Measurements from ENCODE around the gene BAMBI. TPM values are rescaled to one million over a fixed set of nuclear protein-coding genes. Genes with fewer than 3 reads are reported as not detected.
A peak's percentile ranks its signal among the peaks of the same experiment; 100 is the strongest.

BAMBI gene
- total RNA-seq, 1 donor from 2014 or later = 46.6 TPM

DNA sequence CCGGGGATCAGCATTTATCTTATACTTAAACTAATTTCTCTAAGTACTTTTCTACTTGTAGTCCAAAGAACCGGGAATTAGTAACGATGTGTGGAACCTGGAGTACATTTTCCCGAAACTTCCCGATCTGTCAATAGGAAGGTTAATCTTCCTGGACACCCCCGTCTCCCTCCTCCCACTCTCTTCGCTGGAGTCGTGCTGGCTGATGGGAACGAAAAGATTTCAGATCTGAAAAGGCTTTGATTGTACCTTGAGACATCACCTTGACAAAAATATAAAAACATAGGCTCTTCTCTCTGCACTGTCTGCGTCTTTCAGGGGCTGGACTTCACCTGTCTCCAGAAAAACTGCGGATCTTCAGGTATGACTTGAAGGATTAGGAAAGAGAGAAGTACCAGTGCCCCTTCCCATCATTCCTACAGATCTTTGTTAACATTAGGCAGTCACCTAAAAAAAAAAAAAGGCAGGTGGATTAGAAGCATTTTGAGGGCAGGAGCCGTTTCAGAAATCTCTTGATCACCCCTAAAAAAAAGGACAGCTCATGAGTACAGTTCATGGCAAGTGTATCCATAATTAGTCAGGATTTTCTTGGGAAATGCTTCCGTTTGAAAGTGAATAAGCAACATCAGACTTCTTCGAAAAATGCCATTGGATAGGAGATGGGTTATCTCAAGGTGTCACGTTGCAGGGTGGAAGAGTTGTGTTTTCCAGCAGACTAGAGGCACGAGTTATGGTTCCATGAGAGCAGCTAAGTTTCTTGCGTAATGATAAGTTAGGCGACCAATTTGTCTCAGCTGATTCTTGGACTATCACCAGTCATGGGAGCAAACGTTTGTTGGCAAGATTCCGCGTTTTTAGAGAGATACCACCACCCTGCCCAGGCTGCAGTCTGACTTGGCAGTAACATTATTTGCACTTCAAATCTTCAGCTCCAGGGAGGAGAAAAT, 7.8 kb upstream of the BAMBI start:
- intact Hi-C loops (cut with DNase I) = loop anchor here (5.0 to 10.0 kb wide), 2 partner anchors 463 to 565 kb away; no protein-coding TSS in a partner anchor
- DNase-seq (ENCODE audit: low spot score) = no peak

DNA sequence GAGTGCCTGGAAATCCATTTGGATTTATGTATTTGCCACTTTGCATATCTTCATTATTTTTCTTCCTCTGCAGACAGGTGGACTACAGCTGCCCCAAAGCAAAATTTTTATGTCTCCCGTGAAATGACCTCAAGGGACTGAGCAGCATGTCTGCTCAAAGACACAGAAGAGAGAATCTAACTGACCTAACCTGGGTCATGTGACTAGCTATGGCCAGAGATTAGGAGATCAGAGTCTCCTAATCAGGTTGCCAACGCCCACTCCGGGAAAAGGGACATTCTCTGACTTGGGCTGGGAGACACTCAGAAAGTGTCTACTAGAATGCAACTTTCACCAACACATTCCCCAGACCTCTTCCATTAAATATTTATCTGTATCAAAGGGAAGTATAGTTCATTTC, 2.5 kb upstream of the BAMBI start:
- intact Hi-C loops (cut with DNase I) = loop anchor here (5.0 kb wide), 3 partner anchors 123 to 383 kb away; no protein-coding TSS in a partner anchor
- DNase-seq (ENCODE audit: low spot score) = no peak

DNA sequence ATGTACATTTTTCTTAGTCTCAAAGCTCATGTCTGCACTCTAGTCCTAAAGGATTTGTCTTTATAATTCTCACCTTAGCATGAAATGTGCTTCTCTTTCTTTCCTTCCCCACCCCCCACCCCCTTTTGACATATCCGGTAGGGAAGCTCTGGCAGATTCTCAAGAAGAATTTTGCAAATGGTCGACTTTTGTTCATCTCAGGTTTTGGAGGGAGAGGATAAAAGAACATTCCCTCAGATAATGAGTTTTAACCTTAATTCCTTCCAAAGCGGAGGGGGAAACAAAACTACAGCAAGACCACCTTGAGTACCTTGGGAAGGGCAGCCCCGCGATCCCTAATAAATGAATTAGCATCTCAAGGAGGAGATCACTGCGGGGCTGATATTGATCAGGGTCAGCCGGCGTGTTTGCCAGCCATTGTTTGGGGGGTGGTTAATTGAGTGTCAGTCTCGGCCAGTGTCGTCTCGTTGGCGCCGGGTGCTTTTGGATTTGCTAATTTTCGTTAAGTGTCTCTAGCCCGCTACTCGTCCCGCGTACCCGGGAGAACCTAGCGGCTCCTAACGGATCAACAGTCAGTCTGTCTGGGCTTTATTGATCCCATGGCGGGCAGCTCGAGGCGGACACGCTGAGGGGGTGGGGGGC, 874 bp upstream of the BAMBI start:
- DNase-seq (ENCODE audit: low spot score) = peak; percentile 77

DNA sequence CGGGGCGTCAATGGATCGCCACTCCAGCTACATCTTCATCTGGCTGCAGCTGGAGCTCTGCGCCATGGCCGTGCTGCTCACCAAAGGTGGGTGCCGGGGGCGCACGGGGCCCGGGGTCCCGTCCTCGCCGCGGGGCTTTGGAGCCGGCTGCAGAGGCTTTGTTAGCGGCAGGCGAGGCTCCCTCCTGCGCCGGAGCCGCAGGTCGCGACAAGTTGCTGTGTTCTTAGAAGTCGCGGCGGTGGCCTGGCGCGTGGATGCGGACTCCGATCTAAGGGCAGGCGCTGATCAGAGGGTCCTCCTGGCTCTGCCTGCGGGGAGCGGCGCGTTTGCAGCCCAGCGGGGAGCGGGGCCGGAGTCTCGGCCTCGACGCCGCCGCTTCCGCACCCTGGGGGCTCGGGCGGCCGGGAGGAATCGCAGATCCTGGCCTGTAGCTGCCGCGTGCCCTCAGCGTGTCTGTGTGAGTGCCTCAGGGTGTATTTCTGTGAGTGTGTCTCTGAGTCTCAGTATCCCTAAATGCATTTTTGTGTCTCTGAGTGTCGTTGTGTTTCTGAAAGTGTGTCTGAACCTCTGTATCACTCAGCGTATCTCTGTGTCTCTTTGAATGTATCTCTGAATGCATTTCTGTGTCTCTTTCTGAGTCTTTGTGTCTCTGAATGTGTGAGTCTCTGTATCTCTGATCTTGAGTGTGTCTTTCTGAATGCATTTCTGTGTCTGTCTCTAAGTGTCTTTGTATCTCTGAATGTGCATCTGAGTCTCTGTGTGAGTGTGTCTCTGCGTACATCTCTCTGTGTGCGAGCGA, 766 bp downstream of the BAMBI start:
- peak; percentile 77 for DNase-seq (ENCODE audit: low spot score)
- intact Hi-C loops (cut with DNase I) = loop anchor here (1.0 to 5.0 kb wide), 5 partner anchors 119 to 379 kb away; no protein-coding TSS in a partner anchor

More for the DNA sequence above, 874 bp upstream of the BAMBI start:
- intact Hi-C loops (cut with DNase I) = loop anchor here (5.0 kb wide), 3 partner anchors 121 to 381 kb away; no protein-coding TSS in a partner anchor

DNA sequence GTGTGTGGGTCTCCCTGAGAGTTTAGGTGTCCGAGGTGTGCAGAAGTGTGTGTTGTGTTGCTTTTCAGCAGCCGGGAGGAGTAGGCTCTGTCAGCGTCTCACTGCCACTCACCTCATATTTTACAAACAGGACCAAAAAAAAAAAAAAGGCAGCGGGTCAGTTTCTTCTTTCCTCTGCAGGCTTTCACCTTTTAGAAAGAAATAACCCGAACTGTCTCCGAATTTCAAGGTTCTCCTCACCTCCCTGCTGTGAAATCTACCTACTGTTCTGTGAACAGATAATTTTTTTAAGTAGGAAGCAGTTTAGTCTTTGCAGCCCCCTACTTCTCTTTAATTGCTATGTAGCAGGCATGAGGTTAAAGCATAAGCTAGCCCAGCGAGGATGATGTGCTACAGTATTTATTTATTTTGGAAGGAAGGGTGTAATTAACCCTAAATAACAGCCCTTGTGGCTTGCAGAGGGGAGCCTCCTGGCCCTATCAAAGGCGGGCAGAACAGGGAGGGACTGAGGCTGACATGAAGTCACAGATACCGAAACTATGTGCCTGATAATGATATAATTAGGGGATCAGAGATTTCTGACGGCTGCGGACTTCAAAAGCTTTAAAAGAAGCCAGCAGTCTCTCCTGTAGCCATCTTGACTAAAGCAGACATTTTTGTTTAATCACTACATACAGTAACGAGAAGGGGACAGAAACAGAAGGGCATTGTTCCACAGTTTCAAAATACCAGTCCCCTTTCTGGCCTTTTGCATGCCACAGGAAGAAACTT, 1.6 kb downstream of the BAMBI start:
- intact Hi-C loops (cut with DNase I) = loop anchor here (2.0 to 5.0 kb wide), 4 partner anchors 118 to 378 kb away; no protein-coding TSS in a partner anchor
- DNase-seq (ENCODE audit: low spot score) = no peak

DNA sequence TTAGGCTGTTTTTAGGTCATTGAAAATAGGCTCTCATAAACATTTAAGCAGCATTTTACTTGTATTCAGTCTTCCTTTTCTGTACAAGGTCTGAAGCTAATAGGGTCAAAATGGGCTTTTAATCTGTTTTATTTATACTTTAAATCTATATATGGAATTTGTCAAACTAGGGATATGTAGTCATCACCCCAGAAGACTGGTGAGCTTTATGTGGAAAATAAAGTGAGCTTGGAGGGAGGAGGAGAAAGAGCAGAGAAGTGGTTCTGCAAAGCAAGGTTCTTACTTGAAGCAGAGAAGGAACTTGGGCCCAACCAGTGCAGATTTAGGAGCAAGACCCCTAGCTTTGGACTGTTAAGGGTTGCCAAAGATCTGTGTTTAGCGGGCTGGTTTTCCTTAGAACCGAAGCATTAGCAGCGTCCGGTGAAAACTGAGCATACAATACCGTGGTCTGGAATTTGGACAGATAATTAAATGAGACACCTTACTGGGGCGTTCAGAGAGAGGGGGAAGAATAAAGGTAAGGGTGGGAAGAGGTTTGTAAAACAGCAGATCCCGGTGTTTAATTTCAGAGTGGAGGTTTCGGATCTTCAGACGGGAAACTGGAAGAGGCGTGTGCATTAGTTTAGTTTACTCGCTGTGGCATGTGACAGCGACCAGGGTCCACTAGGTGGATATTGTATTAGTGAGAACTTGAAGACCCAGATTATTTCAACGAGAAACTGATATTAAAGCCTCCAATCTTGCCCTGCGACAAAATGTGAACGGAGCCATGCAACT, 2.4 kb downstream of the BAMBI start:
- no peak for DNase-seq (ENCODE audit: low spot score)
- intact Hi-C loops (cut with DNase I) = loop anchor here (2.0 to 5.0 kb wide), 4 partner anchors 118 to 378 kb away; no protein-coding TSS in a partner anchor

DNA sequence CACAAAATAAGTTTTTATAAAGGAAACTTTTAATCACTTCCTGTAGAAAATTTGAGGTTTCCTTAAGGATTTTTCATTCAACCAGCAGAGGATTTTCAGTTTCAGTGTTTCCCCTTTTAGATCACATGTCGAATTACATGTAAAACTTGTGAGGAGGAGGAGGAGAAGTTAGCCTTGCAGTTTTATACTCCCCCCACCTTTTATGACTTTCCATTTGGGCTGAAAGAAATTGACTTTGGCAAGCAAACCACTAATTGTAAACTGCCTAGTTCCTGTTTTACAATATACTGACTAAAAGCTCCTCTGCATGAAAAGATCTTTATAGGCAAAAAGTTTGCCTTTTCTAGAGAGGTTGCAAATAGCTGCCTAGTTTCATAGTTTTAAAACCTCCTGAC, 3.0 kb downstream of the BAMBI start:
- intact Hi-C loops (cut with DNase I) = no loop called here
- no peak for DNase-seq (ENCODE audit: low spot score)

DNA sequence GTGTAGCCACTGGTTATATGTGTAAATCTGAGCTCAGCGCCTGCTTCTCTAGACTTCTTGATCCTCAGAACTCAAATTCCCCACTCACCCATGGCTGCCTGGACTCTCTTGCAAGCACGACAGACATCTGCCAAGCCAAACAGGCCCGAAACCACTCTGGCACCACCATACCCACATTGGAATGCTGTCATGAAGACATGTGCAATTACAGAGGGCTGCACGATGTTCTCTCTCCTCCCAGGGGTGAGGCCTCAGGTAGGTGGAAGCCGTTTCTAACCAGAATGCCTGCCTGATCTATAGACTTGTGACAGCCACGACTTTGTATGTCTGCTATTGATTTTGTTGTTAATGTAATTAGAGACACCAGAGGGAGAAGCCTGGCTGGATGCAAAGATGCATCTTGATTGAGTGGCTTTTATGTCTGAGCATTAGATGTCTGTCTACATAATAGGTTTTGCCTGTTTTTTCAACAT, 4.0 kb downstream of the BAMBI start:
- peak; percentile 69 for DNase-seq (ENCODE audit: low spot score)
- intact Hi-C loops (cut with DNase I) = no loop called here

DNA sequence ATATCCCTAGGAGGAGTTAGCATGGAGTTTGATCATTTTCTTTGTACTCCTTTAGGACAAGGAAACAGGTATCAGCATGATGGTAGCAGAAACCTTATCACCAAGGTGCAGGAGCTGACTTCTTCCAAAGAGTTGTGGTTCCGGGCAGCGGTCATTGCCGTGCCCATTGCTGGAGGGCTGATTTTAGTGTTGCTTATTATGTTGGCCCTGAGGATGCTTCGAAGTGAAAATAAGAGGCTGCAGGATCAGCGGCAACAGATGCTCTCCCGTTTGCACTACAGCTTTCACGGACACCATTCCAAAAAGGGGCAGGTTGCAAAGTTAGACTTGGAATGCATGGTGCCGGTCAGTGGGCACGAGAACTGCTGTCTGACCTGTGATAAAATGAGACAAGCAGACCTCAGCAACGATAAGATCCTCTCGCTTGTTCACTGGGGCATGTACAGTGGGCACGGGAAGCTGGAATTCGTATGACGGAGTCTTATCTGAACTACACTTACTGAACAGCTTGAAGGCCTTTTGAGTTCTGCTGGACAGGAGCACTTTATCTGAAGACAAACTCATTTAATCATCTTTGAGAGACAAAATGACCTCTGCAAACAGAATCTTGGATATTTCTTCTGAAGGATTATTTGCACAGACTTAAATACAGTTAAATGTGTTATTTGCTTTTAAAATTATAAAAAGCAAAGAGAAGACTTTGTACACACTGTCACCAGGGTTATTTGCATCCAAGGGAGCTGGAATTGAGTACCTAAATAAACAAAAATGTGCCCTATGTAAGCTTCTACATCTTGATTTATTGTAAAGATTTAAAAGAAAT, 4.8 kb downstream of the BAMBI start:
- intact Hi-C loops (cut with DNase I) = no loop called here
- DNase-seq (ENCODE audit: low spot score) = no peak

DNA sequence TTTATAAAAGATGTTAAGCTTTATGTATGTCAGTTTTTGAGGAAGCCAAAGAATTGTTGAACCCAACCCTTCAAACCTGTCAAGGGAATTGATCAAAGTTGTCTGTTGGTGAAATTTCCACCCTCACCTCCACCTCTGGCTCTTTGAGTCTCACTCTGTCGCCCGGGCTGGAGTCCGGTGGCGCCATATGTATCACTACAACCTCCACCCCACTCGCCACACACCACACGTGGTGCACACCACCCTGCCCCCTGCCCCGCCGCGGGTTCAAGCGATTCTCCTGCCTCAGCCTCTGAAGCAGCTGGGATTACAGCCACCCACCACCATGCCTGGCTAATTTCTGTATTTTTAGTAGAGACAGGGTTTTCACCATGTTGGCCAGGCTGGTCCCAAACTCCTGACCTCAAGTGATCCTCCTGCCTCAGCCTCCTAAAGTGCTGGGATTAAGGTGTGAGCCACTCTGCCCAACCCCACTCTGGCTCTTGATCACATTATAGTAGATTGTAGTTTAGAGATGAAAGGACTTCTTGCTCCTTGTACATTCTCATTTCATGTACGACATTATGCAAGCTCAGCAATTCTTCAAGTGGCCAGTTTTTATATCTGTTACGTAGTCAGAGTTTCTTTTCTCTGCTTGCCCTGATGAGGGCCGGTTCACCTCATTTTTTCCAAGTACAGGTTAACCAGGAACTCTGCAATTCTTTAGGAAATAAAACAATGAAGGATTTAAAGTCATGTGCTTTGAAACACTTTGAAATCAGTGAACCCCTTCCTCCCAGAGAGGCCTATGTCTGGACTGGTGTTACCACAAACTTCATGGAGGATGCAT, 7.0 kb downstream of the BAMBI start:
- intact Hi-C loops (cut with DNase I) = no loop called here
- DNase-seq (ENCODE audit: low spot score) = no peak

DNA sequence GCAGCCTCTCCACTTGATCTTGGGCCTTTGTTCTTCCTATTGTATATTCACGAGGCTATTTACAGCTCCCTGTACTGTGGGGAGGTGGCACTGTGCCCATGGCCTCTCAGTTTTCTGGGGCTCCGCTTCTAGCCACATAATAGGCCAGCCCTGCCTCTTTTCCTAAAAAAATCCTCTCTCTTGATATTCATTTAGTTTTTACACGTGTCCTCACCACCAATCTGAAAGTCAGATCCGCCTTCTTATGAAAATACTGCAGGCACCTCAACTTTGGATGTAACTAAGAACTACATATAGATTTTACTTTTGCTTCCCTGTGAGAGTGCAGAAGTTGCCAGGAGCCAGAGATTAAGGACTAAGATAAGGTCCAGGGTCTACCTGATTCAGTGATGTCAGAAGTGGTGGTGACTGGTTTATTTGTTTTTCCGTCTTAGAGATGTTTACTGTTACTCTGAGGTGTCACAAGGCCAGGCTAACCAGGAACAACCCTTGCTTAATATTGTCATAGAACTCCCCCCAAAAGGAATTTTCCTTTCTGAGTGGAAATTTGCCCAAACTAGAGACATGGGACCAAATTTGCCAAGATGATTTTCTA, 7.8 kb downstream of the BAMBI start:
- intact Hi-C loops (cut with DNase I) = no loop called here
- peak; percentile 6 for DNase-seq (ENCODE audit: low spot score)

DNA sequence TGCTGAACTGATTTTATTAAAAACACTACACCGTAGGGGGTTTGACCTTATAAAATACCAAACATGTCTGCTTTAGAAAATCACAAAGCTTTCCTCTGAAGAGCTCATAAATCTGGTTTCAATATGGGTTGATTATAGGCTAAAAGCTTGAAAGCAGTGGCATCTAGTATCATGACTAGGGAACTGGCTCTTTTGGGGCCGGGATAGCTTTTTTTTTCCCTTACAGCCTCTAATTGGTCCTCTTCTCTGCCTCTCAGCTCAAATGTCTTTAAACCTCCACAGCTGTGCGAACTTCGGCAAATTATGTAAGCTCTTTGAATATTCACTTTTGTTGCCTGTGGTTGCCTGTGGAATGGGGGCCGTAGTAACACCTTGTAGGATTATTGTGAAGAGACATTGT, 8.4 kb downstream of the BAMBI start:
- intact Hi-C loops (cut with DNase I) = no loop called here
- no peak for DNase-seq (ENCODE audit: low spot score)

DNA sequence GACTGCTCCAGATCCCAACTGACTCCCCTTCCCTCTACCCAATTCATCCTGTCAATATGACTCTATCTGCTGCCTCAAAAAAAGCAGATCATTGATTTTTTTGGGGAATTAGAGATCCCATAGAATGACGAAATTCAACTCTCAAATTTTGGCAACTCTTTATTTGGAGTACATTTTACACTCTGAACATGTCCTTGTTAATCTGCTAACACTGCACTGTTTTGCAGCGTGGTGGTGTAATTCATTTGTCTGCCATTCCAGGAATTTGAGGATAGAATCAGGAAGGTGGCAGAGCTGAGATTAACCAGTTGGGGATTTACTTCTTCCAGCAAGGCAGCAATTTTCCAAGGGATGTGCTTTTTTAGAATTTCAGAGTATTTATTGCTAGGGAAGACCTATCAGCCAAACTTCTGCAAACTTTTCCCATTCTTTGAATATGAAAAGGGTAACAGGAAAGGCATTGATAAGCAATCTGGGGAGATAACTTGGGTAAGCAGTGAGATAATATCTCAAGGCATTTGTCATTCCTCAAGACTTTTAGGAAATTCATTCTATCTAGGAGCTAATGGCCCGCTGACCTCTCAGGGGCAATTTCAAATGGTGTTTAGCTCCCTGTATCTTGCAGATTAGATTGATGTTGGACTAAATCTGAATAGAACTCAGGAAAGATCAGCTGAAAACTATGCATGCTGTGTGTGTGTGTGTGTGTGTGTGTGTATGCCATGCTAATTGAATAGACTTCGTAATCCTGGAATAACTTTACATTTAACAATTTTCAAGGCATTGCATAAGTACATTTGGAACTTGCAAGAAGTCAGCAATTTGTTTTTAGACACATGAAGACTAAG, 9.7 kb downstream of the BAMBI start:
- DNase-seq (ENCODE audit: low spot score) = no peak
- intact Hi-C loops (cut with DNase I) = no loop called here

DNA sequence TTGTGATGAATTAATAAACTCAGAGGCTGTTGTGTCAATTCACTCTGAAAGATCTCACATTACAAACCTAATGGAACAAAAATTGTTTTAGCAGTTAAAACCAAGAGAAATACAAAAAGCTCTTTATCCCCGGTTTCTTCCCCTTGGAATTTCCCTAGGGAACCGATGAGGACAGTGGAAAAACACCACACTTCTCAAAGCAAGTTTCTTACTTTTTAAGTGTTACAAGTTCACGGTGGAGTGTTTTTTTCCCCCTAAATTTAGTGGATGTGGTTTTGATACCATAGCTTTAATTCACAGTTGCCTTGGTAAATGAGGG, 10.3 kb downstream of the BAMBI start:
- intact Hi-C loops (cut with DNase I) = no loop called here
- DNase-seq (ENCODE audit: low spot score) = no peak

DNA sequence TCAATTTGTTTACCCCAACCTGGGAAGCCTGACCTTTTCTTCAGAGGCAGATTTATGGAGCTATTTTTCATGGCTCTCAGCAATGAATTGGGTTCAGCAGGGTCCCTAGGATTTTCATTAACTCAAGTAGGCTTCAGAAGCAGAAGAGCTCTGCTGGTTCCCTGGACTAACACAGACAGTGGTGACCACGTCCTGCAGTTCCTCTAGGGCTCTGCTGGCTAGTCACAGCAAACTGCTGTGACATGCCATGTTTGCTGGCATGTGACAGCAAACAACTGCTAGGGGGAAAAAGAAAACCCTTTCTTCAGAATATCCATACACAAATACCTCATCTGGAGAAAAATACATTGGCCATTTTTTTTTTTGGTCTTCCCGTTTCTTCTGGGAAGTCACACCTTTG, 13.2 kb downstream of the BAMBI start:
- DNase-seq (ENCODE audit: low spot score) = no peak
- intact Hi-C loops (cut with DNase I) = no loop called here

Measured in cardiac septum (tissue), 1 donor.